HepG2 (cell line): ENCODE measurements around the gene NEAT1. TPM values are rescaled to one million over a fixed set of nuclear protein-coding genes. Genes with fewer than 3 reads are reported as not detected.
A peak's percentile ranks its signal among the peaks of the same experiment; 100 is the strongest.

Experiments used
- ADNP ChIP-seq: sonication (generic); formaldehyde crosslinking; IDR thresholded peaks from 2 replicates; pipeline ENCODE4 v1.4.0; 2020; ENCODE audit warnings: missing genetic modification reagents
- DR1 ChIP-seq: sonication (generic); formaldehyde crosslinking; IDR thresholded peaks from 2 replicates; pipeline ENCODE4 v1.8.0; 2021; ENCODE audit warnings: mild to moderate bottlenecking, missing genetic modification reagents, inconsistent platforms
- FOXA3 ChIP-seq: IDR thresholded peaks from 2 replicates; pipeline ENCODE4 v1.6.1; 2016; ENCODE audit warnings: missing genetic modification reagents, missing compliant biosample characterization
- KDM2A ChIP-seq: sonication (generic); formaldehyde crosslinking; IDR thresholded peaks from 2 replicates; pipeline ENCODE4 v1.4.0; 2020; ENCODE audit warnings: low read depth, missing genetic modification reagents, borderline replicate concordance
- KLF15 ChIP-seq: sonication (generic); formaldehyde crosslinking; IDR thresholded peaks from 2 replicates; pipeline ENCODE4 v1.8.1; 2023; ENCODE audit warnings: borderline replicate concordance, mild to moderate bottlenecking, inconsistent platforms, missing genetic modification reagents, mixed read lengths
- MAFF ChIP-seq: IDR thresholded peaks from 2 replicates; pipeline ENCODE4 v1.6.1; 2011; ENCODE audit warnings: low read depth, low read length, improper control_type of control experiment
- NRL ChIP-seq: sonication (generic); formaldehyde crosslinking; IDR thresholded peaks from 2 replicates; pipeline ENCODE4 v1.5.0; 2020; ENCODE audit warnings: missing genetic modification reagents, mild to moderate bottlenecking, moderate library complexity, borderline replicate concordance
- PBX3 ChIP-seq: sonication (generic); formaldehyde crosslinking; IDR thresholded peaks from 2 replicates; pipeline ENCODE4 v1.8.1; 2023; ENCODE audit warnings: missing genetic modification reagents, inconsistent platforms, borderline replicate concordance
- POLR2A ChIP-seq, 2 experiments: IDR thresholded peaks; 2 replicates each; pipeline ENCODE4 v1.6.1; 2011; ENCODE audit warnings: low read depth in 2 of 2, low read length in 2 of 2, mild to moderate bottlenecking in 1 of 2, moderate library complexity in 1 of 2; ENCODE audit not compliant: insufficient read depth in 1 of 2
- SIX1 ChIP-seq: sonication (generic); formaldehyde crosslinking; IDR thresholded peaks from 2 replicates; pipeline ENCODE4 v1.4.0; 2020; ENCODE audit warnings: missing genetic modification reagents, borderline replicate concordance
- SMARCE1 ChIP-seq: fragments of 450-650 bp; IDR thresholded peaks from 2 replicates; pipeline ENCODE4 v1.6.1; 2017; ENCODE audit warnings: borderline replicate concordance
- SMYD3 ChIP-seq: sonication (generic); formaldehyde crosslinking; IDR thresholded peaks from 2 replicates; pipeline ENCODE4 v1.8.1; 2023; ENCODE audit warnings: mild to moderate bottlenecking, missing genetic modification reagents
- SRSF9 ChIP-seq: fragments of 200-400 bp; formaldehyde crosslinking; IDR thresholded peaks from 2 replicates; pipeline ENCODE4 v1.6.1; 2018; ENCODE audit warnings: borderline replicate concordance, mild to moderate bottlenecking, low read depth, low read length; ENCODE audit not compliant: insufficient read depth, poor library complexity, severe bottlenecking
- STAG1 ChIP-seq: sonication (generic); formaldehyde crosslinking; IDR thresholded peaks from 2 replicates; pipeline ENCODE4 v1.4.0; 2020; ENCODE audit warnings: missing genetic modification reagents
- ZBTB7A ChIP-seq: sonication (generic); formaldehyde crosslinking; IDR thresholded peaks from 2 replicates; pipeline ENCODE4 v1.8.0; 2022; ENCODE audit warnings: mild to moderate bottlenecking, missing genetic modification reagents
- ZEB1 ChIP-seq: IDR thresholded peaks from 2 replicates; pipeline ENCODE4 v1.6.1; 2012; ENCODE audit warnings: mild to moderate bottlenecking, low read depth, inconsistent platforms; ENCODE audit not compliant: insufficient replicate concordance
- ZFP1 ChIP-seq: IDR thresholded peaks from 2 replicates; pipeline ENCODE4 v1.6.1; 2016
- ZGPAT ChIP-seq: IDR thresholded peaks from 2 replicates; pipeline ENCODE4 v1.6.1; 2016; ENCODE audit warnings: mild to moderate bottlenecking
- ZNF207 ChIP-seq: fragments of 450-650 bp; IDR thresholded peaks from 2 replicates; pipeline ENCODE4 v1.6.1; 2016; ENCODE audit warnings: antibody characterized with exemption, borderline replicate concordance
- ZNF280D ChIP-seq: sonication (generic); formaldehyde crosslinking; IDR thresholded peaks from 2 replicates; pipeline ENCODE4 v1.5.1; 2020; ENCODE audit warnings: mild to moderate bottlenecking, missing genetic modification reagents
- ZNF354B ChIP-seq: sonication (generic); formaldehyde crosslinking; IDR thresholded peaks from 2 replicates; pipeline ENCODE4 v1.8.0; 2022; ENCODE audit warnings: mild to moderate bottlenecking, missing genetic modification reagents
- ZNF484 ChIP-seq: sonication (generic); formaldehyde crosslinking; IDR thresholded peaks from 2 replicates; pipeline ENCODE4 v1.5.1; 2020; ENCODE audit warnings: mild to moderate bottlenecking, low read depth, missing genetic modification reagents, borderline replicate concordance
- ZNF530 ChIP-seq: sonication (generic); formaldehyde crosslinking; IDR thresholded peaks from 2 replicates; pipeline ENCODE4 v1.5.0; 2020; ENCODE audit warnings: low read depth, mild to moderate bottlenecking, missing genetic modification reagents
- ZNF547 ChIP-seq: sonication (generic); formaldehyde crosslinking; IDR thresholded peaks from 2 replicates; pipeline ENCODE4 v1.5.1; 2020; ENCODE audit warnings: mild to moderate bottlenecking, missing genetic modification reagents
- ZNF549 ChIP-seq: sonication (generic); formaldehyde crosslinking; IDR thresholded peaks from 2 replicates; pipeline ENCODE4 v1.5.0; 2020; ENCODE audit warnings: missing genetic modification reagents
- ZNF839 ChIP-seq: sonication (generic); formaldehyde crosslinking; IDR thresholded peaks from 2 replicates; pipeline ENCODE4 v1.4.0; 2020; ENCODE audit warnings: missing genetic modification reagents, mild to moderate bottlenecking, borderline replicate concordance
- ZSCAN29 ChIP-seq: sonication (generic); formaldehyde crosslinking; conservative IDR thresholded peaks from 2 replicates; pipeline ENCODE4 v1.4.0; 2020; ENCODE audit warnings: mild to moderate bottlenecking, missing genetic modification reagents
- polyA plus RNA-seq, 8 experiments: library from polyadenylated mRNA; depleted of rRNA in 3 of 8; stranded (reverse) in 7 of 8; unstranded in 1 of 8; fragments of >200 nt; fragmentation: Illumina TruSeq in 4 of 8; extraction: Trizol in 4 of 8; gene quantifications; 2 replicates each; pipeline versions ENCODE4 v1.2.1 to v1.2.3, GENCODE V29; 2011 to 2016; ENCODE audit warnings: low read depth in 4 of 8, missing spikeins in 1 of 8, mixed read lengths in 1 of 8; ENCODE audit not compliant: insufficient read depth in 1 of 8
- total RNA-seq, 5 experiments: library from RNA; depleted of rRNA; stranded (reverse); fragments of >200 nt; fragmentation: Illumina TruSeq; extraction: Trizol; gene quantifications; 2 replicates each; pipeline ENCODE4 v1.2.3, GENCODE V29; 2016; ENCODE audit warnings: low read depth in 1 of 5

NEAT1 gene
- total and polyA plus RNA-seq, 2 of the 13 experiments (the other 11 are each of a cell fraction or from before 2014, with no cell fraction given) = 20.5 to 41.2 TPM

GRCh38 chr11:65419772-65420481 is 2.7 kb upstream of the NEAT1 start (continued):
- TF ChIP-seq ZNF280D (CRISPR knock-in tag) (no peak), SMYD3 (no peak), NRL (CRISPR knock-in tag) (0 out of 2 replicates have a peak, but pooled peaks have one; percentile 43), ZGPAT (no peak; the same call in 1 of the 2 replicates), ZNF547 (no peak), POLR2A (IDR thresholded peaks at IDR 0.05; ENCODE audit: insufficient read depth in 1 of 2, low read depth in 2 of 2, low read length in 2 of 2) (peak in 1 of 2 experiments; percentile 85; a peak in 2 of 4 replicates), SMARCE1 (no peak), PBX3 (CRISPR knock-in tag) (no peak), ADNP (CRISPR knock-in tag) (no peak), SRSF9 (no peak), SIX1 (peak; percentile 51; the same call in 1 of the 2 replicates), KLF15 (no peak), ZNF354B (CRISPR knock-in tag) (no peak), MAFF (peak; percentile 94), ZNF484 (CRISPR knock-in tag) (no peak), ZBTB7A (CRISPR knock-in tag) (no peak), ZNF549 (CRISPR knock-in tag) (no peak), STAG1 (no peak), ZNF530 (no peak), ZNF839 (no peak), DR1 (CRISPR knock-in tag) (no peak), ZEB1 (no peak), ZFP1 (CRISPR knock-in tag) (no peak), KDM2A (peak; percentile 30; the same call in 1 of the 2 replicates), ZNF207 (no peak), FOXA3 (CRISPR knock-in tag) (peak; percentile 18; the same call in 1 of the 2 replicates), ZSCAN29 (CRISPR knock-in tag) (no peak)
